GM23338 (cell line): Measurements from ENCODE around the gene NME5. TPM values are rescaled to one million over a fixed set of nuclear protein-coding genes. Genes with fewer than 3 reads are reported as not detected.

Source experiments
- ATAC-seq: fragments of 200-7000 bp; cut with Tn5 transposase; 3 replicates; pipeline ENCODE4 v1.9.1; 2020
- DNase-seq: peaks from one replicate; pipeline ENCODE4 v3.0.0-alpha.2; 2015; ENCODE audit warnings: low spot score
- H2AFZ ChIP-seq: fragments of 200-600 bp; sonication (generic); 2 replicates; pipeline ENCODE4 v1.8.0; 2016; ENCODE audit warnings: antibody characterized with exemption, mild to moderate bottlenecking, moderate library complexity
- H3F3A ChIP-seq: fragments of 200-600 bp; sonication (generic); replicated peaks from 2 replicates; pipeline ENCODE4 v1.8.0; 2017; ENCODE audit warnings: antibody characterized with exemption, mixed run types, low read depth
- H3K27ac ChIP-seq: fragments of 200-600 bp; sonication (generic); 2 replicates; pipeline ENCODE4 v1.6.1; 2016; ENCODE audit warnings: low read depth
- H3K27me3 ChIP-seq: fragments of 200-600 bp; sonication (generic); 2 replicates; pipeline ENCODE4 v1.8.0; 2016; ENCODE audit warnings: mild to moderate bottlenecking, mixed run types, moderate library complexity; ENCODE audit not compliant: insufficient read depth
- H3K36me3 ChIP-seq: fragments of 200-600 bp; sonication (generic); 2 replicates; pipeline ENCODE4 v1.8.0; 2016; ENCODE audit warnings: mild to moderate bottlenecking; ENCODE audit not compliant: insufficient read depth
- H3K4me1 ChIP-seq: fragments of 200-600 bp; sonication (generic); 2 replicates; pipeline ENCODE4 v1.8.0; 2016; ENCODE audit warnings: mild to moderate bottlenecking, moderate library complexity; ENCODE audit not compliant: insufficient read depth
- H3K4me2 ChIP-seq: fragments of 200-600 bp; sonication (generic); 2 replicates; pipeline ENCODE4 v1.7.1; 2017; ENCODE audit warnings: mixed run types
- H3K4me3 ChIP-seq: fragments of 200-600 bp; sonication (generic); 2 replicates; pipeline ENCODE4 v1.6.1; 2016; ENCODE audit warnings: mixed run types
- H3K79me2 ChIP-seq: fragments of 200-600 bp; sonication (generic); replicated peaks from 2 replicates; pipeline ENCODE4 v1.8.0; 2017; ENCODE audit warnings: mild to moderate bottlenecking; ENCODE audit not compliant: insufficient read depth
- H3K9me2 ChIP-seq: fragments of 200-600 bp; sonication (generic); 2 replicates; pipeline ENCODE4 v1.8.0; 2017; ENCODE audit not compliant: insufficient read depth
- H4K20me1 ChIP-seq: fragments of 200-600 bp; sonication (generic); replicated peaks from 2 replicates; pipeline ENCODE4 v1.8.0; 2017; ENCODE audit warnings: mild to moderate bottlenecking; ENCODE audit not compliant: insufficient read depth
- H3K27ac Mint-ChIP-seq: 2 replicates; pipeline ENCODE4 v1.8.0; 2020; ENCODE audit warnings: inconsistent platforms, mild to moderate bottlenecking, moderate library complexity, mixed read lengths
- H3K27me3 Mint-ChIP-seq: 3 replicates; pipeline ENCODE4 v1.8.0; 2022; ENCODE audit warnings: low read depth, mild to moderate bottlenecking, moderate library complexity, mixed read lengths, inconsistent platforms; ENCODE audit not compliant: insufficient read depth, poor library complexity
- H3K36me3 Mint-ChIP-seq: 3 replicates; pipeline ENCODE4 v1.8.0; 2021; ENCODE audit warnings: low read depth, mild to moderate bottlenecking, inconsistent platforms, moderate library complexity, mixed read lengths
- H3K4me1 Mint-ChIP-seq: 3 replicates; pipeline ENCODE4 v1.8.0; 2020; ENCODE audit warnings: mild to moderate bottlenecking, inconsistent platforms, mixed read lengths
- H3K4me3 Mint-ChIP-seq: 3 replicates; pipeline ENCODE4 v1.8.0; 2021; ENCODE audit warnings: moderate library complexity, mild to moderate bottlenecking, inconsistent platforms, mixed read lengths
- H3K9me3 Mint-ChIP-seq: 3 replicates; pipeline ENCODE4 v1.8.0; 2020; ENCODE audit warnings: moderate library complexity, mild to moderate bottlenecking, inconsistent platforms, mixed read lengths
- CREB1 ChIP-seq: fragments of 250-450 bp; sonication (Bioruptor Pico); IDR thresholded peaks from 2 replicates; pipeline ENCODE4 v1.5.0; 2020; ENCODE audit warnings: low read depth, mild to moderate bottlenecking, moderate library complexity
- CTCF ChIP-seq, 2 experiments: fragments of 200-600 bp in 1 of 2; sonication (generic) in 1 of 2; conservative IDR thresholded peaks; 2 replicates each; pipeline versions ENCODE4 v1.5.1 to v1.6.1; 2016 to 2017; ENCODE audit warnings: antibody characterized with exemption in 2 of 2, low read depth in 2 of 2, mild to moderate bottlenecking in 2 of 2, moderate library complexity in 1 of 2
- ETS1 ChIP-seq: IDR thresholded peaks from 2 replicates; pipeline ENCODE4 v1.6.1; 2016; ENCODE audit warnings: antibody characterized with exemption
- EZH2 ChIP-seq: fragments of 200-600 bp; sonication (generic); IDR thresholded peaks from one replicate; pipeline ENCODE4 v1.8.0; 2017; ENCODE audit warnings: antibody characterized with exemption, mild to moderate bottlenecking, low read depth; ENCODE audit not compliant: unreplicated experiment
- EZH2phosphoT487 ChIP-seq: fragments of 200-600 bp; sonication (generic); IDR thresholded peaks from one replicate; pipeline ENCODE4 v1.8.1; 2018; ENCODE audit warnings: antibody characterized with exemption; ENCODE audit not compliant: unreplicated experiment
- JUNB ChIP-seq: IDR thresholded peaks from one replicate; pipeline ENCODE4 v1.6.1; 2016; ENCODE audit warnings: antibody characterized with exemption; ENCODE audit not compliant: unreplicated experiment
- NANOG ChIP-seq: IDR thresholded peaks from 2 replicates; pipeline ENCODE4 v1.6.1; 2016; ENCODE audit warnings: antibody characterized with exemption, borderline replicate concordance
- POLR2AphosphoS5 ChIP-seq: IDR thresholded peaks from 2 replicates; pipeline ENCODE4 v1.6.1; 2016; ENCODE audit warnings: antibody characterized with exemption, low read depth
- REST ChIP-seq: IDR thresholded peaks from one replicate; pipeline ENCODE4 v1.6.1; 2018; ENCODE audit warnings: antibody characterized with exemption; ENCODE audit not compliant: unreplicated experiment
- STAT1 ChIP-seq: IDR thresholded peaks from one replicate; pipeline ENCODE4 v1.6.1; 2016; ENCODE audit warnings: antibody characterized with exemption; ENCODE audit not compliant: unreplicated experiment
- ZNF114 ChIP-seq: fragments of 250-450 bp; sonication (Bioruptor Pico); IDR thresholded peaks from 2 replicates; pipeline ENCODE4 v1.5.0; 2020; ENCODE audit warnings: mild to moderate bottlenecking, moderate library complexity
- ZNF331 ChIP-seq: fragments of 250-450 bp; sonication (Bioruptor Pico); IDR thresholded peaks from 2 replicates; pipeline ENCODE4 v1.5.0; 2020; ENCODE audit warnings: low read depth, mild to moderate bottlenecking, moderate library complexity
- ZNF462 ChIP-seq: fragments of 250-450 bp; sonication (Bioruptor Pico); IDR thresholded peaks from 2 replicates; pipeline ENCODE4 v1.5.0; 2020; ENCODE audit warnings: mild to moderate bottlenecking, moderate library complexity
- polyA plus RNA-seq: library from polyadenylated mRNA; unstranded; fragments of >200 nt; fragmentation: Nextera tagmentation; extraction: Ambion mirVana; gene quantifications from 2 replicates; pipeline ENCODE4 v1.2.1, GENCODE V29; 2016
- total RNA-seq: library from RNA; depleted of rRNA; stranded (reverse); fragments of >200 nt; shearing (Covaris generic); gene quantifications from 2 replicates; pipeline ENCODE4 v1.2.3, GENCODE V29; 2014

NME5 gene
- total and polyA plus RNA-seq, 2 experiments from 2014 or later, result 0.45 TPM; not detected in 1

GRCh38 chr5:138160706-138161105 is 21.5 kb upstream of the NME5 start:
- TF ChIP-seq EZH2phosphoT487, result no peak
- no peak for TF ChIP-seq NANOG
- TF ChIP-seq POLR2AphosphoS5, result no peak
- TF ChIP-seq EZH2, result no peak
- TF ChIP-seq JUNB, result no peak
- TF ChIP-seq CREB1 (CRISPR knock-in tag), result no peak
- no peak for TF ChIP-seq ZNF331
- TF ChIP-seq ETS1, result no peak
- no peak for TF ChIP-seq ZNF114
- no peak for TF ChIP-seq STAT1
- no peak for TF ChIP-seq CTCF (conservative IDR thresholded peaks at IDR 0.05; ENCODE audit: low read depth in 2 of 2)
- TF ChIP-seq REST, result no peak
- TF ChIP-seq ZNF462 (CRISPR knock-in tag), result no peak
- Mint-ChIP-seq H3K4me3 (no peak overlapping the region), H3K4me1 (no peaks in the 10 kb centered on the region), H3K27ac (no peak overlapping the region), H3K36me3 (peaks cover 92% of the 10 kb centered on the region), H3K9me3 (no peaks in the 10 kb centered on the region), H3K27me3 (peaks cover 1% of the 10 kb centered on the region)
- no peaks in the 10 kb centered on the region for H3K27me3 ChIP-seq
- H3K9me2 ChIP-seq, result no peaks in the 10 kb centered on the region
- no peak for DNase-seq
- no peak overlapping the region for H2AFZ ChIP-seq
- no peaks in the 10 kb centered on the region for H3K4me1 ChIP-seq
- H4K20me1 ChIP-seq, result peaks cover 6% of the 10 kb centered on the region
- H3K27ac ChIP-seq, result no peak overlapping the region
- no peak overlapping the region for H3K4me3 ChIP-seq
- no peaks in the 10 kb centered on the region for H3K79me2 ChIP-seq
- no peak overlapping the region for H3K4me2 ChIP-seq
- H3F3A ChIP-seq, result no peaks in the 10 kb centered on the region
- peaks cover 84% of the 10 kb centered on the region for H3K36me3 ChIP-seq
- no peak for ATAC-seq
